ENCODE measurements around the gene DSG2.
"Not testable (repeated sequence)": the region's sequence is repeated elsewhere in the genome, so short reads cannot be mapped to it uniquely, and the experiment has no call there.

Gene DSG2

DNA sequence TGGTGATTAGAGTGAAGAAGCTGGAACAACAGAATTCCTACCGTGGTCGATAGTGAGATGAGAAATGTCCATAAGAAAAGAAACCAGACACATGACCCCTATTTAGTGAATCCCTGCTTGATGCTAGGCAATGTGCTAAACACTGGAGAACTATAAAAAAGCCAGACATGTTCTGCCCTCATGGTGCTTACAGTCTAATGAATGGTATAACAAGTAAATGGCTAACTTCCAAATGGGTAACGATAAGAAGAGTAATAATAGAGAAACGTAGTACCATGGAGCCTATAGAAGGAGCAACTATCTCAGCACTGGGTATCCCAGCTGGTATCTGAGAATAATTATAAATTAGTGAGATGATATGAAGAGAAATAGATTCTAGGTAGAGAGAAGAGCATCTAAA, 5.0 kb downstream of the DSG2 start:
- no peak for DNase-seq

DNA sequence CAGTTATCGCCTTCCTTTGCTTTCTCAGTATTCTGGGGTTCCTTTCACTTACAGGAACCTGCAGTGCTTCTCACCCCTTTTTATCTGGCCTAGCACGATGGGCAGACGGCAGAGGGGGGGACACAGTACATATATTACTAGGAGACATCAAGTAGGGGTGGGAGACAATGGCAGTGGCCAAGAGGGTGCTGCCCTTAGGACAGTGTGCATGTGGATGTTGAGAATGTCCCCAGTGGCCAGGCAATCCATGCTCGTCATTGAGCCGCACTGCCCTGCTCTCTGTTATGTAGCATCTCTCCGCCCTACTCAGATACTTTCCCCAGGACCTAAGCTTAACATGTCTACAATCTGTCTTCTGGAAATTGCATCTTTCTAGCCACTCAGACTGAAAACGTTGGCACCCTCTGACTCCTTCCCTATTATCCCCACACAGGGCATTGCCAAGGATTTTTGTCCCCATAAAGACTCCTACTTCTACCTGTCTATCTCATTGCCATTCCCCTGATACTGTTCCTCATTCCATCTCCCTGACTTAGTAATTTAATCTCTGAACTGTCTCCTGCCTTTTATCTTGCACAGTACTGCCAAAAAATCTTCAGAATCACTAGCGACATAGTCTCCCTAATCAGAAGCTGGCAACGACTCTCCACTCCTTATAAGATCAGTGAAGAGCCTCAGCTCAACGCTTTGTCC, 6.6 kb downstream of the DSG2 start:
- no peak for DNase-seq

- no peak for DNase-seq
Observed at GRCh38 chr18:31505156-31505555, 7.2 kb downstream of the DSG2 start.

GRCh38 chr18:31506024-31506742, 8.2 kb downstream of the DSG2 start:
- no peak for DNase-seq

DNA sequence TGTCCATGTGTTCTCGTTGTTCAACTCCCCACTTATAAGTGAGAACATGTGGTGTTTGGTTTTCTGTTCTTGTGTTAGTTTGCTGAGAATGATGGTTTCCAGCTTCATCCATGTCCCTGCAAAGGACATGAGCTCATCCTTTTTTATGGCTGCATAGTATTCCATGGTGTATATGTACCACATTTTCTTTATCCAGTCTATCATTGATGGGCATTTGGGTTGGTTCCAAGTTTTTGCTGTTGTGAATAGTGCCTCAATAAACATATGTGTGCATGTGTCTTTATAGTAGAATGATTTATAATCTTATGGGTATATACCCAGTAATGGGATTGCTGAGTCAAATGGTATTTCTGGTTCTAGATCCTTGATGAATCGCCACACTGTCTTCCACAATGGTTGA, 9.1 kb downstream of the DSG2 start:
- DNase-seq = not testable (repeated sequence)

- no peak for DNase-seq
Observed at GRCh38 chr18:31508781-31509180, 10.8 kb downstream of the DSG2 start.

GRCh38 chr18:31509571-31509970, 11.6 kb downstream of the DSG2 start:
- DNase-seq = no peak

- DNase-seq = no peak
Observed at GRCh38 chr18:31510319-31510718, 12.3 kb downstream of the DSG2 start.

DNA sequence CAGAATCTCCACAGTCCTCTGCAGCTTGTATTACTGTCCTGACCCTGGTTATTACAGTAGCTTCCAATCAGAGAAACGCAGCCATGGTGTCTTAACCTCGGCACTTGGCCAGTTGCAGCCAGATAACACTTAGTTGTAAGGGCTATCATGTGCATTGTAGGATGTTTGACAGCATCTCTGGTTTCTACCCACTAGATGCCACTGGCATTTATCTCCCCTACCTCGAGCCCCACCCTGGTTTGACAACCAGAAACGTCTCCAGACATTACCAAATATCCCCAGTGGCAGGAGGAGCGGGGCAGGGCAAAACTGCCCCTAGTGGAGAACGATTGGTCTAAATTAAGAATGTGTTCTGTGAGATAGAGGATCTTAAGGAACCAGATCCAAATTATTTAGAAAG, 13.1 kb downstream of the DSG2 start:
- DNase-seq = no peak

GRCh38 chr18:31512203-31512764, 14.3 kb downstream of the DSG2 start:
- no peak for DNase-seq

DNA sequence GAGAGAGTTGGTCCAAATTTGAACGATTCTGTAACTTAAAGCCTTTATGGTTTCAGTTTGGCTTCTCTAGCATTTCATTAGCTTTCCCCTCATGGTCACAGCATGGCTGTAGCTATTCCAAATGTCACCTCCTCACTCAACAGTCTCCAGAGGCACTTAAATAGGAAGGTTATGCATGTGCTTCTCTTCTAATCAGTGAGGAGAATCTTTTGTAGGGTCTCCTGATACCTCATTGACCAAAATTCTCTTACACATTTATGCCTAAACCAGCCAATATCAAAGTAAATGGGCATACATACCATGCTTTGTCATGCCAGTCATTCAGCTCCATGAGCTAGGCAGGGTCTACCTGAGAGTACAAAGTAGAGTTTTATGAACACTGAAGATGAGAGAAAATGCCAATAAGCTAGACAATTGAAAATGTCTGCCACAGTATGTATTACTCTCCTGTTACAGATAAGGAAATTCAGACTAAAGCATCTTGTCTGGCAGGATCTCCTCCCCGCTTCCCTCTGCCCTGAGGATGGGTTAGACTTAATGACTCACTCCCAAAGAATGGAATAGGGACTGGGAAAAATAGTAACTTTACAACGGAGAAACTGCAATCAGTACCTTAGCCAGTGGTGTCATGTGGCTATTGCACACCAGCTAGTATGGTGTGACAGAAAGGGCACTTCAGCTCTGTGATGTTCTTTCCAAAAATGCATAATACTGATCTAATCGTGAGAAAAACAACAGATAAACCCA, 15.4 kb downstream of the DSG2 start:
- DNase-seq = no peak

GRCh38 chr18:31516437-31516836, 18.5 kb downstream of the DSG2 start:
- no peak for DNase-seq

DNA sequence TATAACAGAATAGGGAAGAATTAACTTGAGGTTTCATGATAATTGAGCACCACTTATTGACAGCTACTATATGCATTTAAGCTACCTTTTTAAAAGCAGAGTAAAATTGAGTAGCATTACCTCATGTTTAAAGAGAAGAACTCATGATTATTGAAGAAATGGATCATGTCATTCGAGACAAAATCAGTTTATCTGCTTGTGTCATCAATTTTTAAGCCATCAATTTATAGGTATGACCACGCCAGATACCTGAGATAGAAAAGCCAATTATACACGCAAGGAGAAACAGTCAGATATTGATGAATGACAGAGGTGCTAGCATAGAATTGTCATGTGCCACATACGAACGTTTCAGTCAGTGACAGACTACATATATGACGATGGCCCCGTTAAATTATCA, 28.4 kb downstream of the DSG2 start:
- no peak for DNase-seq

DNA sequence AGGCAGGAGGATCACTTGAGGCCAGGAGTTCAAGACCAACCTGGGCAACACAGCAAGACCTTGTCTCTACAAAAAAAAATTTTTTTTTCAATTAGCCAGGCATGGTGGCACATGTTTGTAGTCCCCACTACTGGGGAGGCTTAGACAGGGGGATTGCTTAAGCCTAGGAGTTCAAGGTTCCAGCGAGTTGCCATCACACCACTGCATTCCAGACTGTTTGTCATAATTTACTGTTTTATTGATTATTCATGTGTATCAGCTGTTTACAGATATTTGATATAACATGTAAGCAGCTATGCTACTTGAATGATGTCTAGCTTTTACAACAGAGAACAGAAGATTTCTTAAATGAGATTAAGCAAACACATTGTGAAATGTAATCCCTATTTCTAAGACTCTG, 35.3 kb downstream of the DSG2 start:
- no peak for DNase-seq

DNA sequence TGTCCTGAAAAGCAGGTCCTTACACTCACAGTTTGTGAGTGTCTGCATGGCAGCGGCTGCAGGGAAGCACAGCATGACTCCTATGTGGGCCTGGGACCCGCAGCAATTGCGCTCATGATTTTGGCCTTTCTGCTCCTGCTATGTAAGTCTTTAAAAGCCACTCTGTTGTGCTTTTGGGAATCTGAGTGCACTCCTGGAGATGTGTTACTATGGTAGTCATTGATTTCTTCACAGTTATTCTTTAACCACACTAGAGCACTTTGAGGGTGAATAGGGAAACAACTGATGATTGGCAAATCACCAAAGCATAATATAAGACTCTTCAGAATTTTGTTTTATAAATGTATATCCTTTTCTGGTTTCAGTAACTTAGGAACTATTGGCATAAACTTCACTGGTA, 40.9 kb downstream of the DSG2 start:
- no peak for DNase-seq

GRCh38 chr18:31546476-31546875, 48.5 kb downstream of the DSG2 start:
- DNase-seq = no peak

- no peak for DNase-seq
Observed at GRCh38 chr18:31548853-31549252, 50.9 kb downstream of the DSG2 start.

GRCh38 chr18:31549416-31549815, 51.4 kb downstream of the DSG2 start:
- DNase-seq = no peak

GRCh38 chr18:31551883-31552282, 53.9 kb downstream of the DSG2 start:
- DNase-seq = no peak

DNA sequence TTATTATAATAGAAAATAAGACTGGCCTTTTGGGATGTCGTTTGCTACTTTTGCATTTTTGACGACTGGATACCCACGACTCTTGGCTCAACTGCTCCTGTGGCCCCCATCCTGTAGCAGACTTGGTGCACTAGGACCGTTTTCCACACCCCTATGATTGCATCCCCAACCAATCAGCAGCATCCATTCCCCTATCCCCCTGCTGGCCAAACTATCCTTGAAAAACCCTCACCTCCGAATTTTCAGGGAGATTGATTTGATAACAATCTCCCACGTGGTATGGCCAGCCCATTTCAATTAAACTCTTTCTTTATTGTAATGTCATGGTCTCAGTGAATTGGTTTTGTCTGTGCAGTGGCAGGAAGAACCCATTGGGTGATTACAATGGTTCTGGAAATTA, 55.8 kb downstream of the DSG2 start:
- DNase-seq = no peak

GRCh38 chr18:31554776-31555175, 56.8 kb downstream of the DSG2 start:
- no peak for DNase-seq

GRCh38 chr18:31555971-31556747, 58.2 kb downstream of the DSG2 start:
- peak; percentile 60 for DNase-seq

DNA sequence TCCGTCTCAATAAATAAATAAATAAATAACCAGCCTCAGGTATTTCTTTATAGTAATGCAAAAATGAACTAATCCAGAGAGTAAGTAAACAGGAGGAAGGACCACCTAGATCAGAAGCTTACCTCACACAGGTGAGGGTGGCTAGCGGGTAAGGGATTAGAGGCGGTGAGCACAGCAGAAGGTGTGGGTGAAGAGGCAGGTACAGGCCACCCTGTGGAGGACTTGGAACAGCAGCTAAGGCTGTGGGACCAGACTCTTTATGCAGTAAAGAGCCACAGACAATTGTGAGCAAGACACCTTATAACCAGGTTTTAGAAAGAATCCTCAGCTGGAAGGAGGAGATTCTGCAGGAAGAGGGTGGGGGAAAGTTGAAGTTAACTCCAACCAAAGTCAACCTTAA, 59.5 kb downstream of the DSG2 start:
- DNase-seq = no peak

Data from MV-4-11 (cell line).